ENCODE results near the gene HLA-B. TPM values are rescaled to one million over a fixed set of nuclear protein-coding genes. Genes with fewer than 3 reads are reported as not detected.
A peak's percentile ranks its signal among the peaks of the same experiment; 100 is the strongest.

Gene HLA-B
- total RNA-seq, 3 donors from 2014 or later: 1,294 to 6,470 (median 3,045) TPM

GRCh38 chr6:31321820-31322219, 35.2 kb downstream of the HLA-B start:
- ATAC-seq: no peak
- no peaks in the 10 kb centered on the region for H3K4me1 ChIP-seq (ENCODE audit: low read depth)
- H3K4me3 ChIP-seq: no peak overlapping the region
- TF ChIP-seq CTCF (IDR thresholded peaks at IDR 0.05): no peak
- intact Hi-C loops (cut with DNase I, micrococcal nuclease): no loop called here
- DNase-seq: peak in 1 of 3 donors; percentile 33
- H3K36me3 ChIP-seq (ENCODE audit: low read depth): no peaks in the 10 kb centered on the region
- no peaks in the 10 kb centered on the region for H3K9me3 ChIP-seq

DNA sequence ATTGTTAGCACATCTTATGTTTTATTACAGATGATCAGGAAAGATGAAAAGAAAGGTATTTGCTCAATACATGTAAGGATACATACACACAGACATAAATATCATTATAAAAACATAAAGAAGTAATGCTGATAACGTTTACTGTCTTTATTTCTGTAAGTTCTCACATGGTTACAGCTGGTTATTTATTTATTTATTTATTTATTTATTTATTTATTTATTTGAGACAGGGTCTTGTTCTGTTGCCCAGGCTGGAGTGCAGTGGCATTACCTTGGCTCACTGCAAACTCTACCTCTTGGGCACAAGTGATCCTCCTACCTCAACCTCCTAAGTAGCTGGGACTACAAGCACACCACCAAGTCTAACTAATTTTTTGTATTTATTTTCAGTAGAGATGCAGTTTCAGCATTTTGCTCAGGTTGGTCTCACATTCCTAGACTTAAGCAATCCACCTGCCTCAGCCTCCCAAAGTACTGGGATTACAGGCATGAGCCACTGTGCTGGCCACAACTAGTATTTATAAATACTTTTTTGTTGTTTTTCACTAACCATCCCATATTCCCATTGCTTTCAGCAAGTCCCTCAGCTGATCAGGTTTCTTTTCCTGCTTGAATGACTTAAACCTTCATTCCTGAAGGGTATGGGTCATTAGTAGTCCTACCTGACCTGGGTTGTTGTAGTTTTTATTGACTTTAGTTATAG, 35.8 kb downstream of the HLA-B start:
- Histone ChIP-seq H3K9me3 (no peaks in the 10 kb centered on the region), H3K4me1 (ENCODE audit: low read depth) (no peaks in the 10 kb centered on the region), H3K36me3 (ENCODE audit: low read depth) (no peaks in the 10 kb centered on the region), H3K4me3 (no peak overlapping the region)
- intact Hi-C loops (cut with DNase I, micrococcal nuclease): no loop called here
- DNase-seq (no peak), ATAC-seq (no peak)
- no peak for TF ChIP-seq CTCF (IDR thresholded peaks at IDR 0.05)

DNA sequence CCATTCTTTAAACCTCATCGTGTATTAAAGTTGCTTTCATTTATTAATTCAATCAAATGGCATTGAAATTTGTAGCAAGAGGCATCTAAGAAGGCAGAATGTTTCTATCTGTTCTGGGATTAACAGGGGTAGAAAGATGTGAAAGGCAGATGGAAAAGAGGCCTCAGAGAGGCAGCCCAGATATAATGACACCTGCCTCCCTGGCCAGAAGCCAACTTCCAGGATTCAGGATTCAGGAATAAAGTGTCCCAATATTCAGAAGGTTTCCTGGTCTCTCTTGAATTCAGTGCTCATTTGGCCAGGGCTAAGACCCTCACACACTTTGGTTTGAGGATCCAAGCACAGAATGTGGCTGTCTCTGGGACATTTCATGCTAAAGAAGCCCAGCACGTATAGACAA, 39.9 kb downstream of the HLA-B start:
- TF ChIP-seq CTCF (IDR thresholded peaks at IDR 0.05): no peak
- DNase-seq: no peak
- Histone ChIP-seq H3K4me3 (no peak overlapping the region), H3K9me3 (no peaks in the 10 kb centered on the region), H3K4me1 (ENCODE audit: low read depth) (no peaks in the 10 kb centered on the region), H3K36me3 (ENCODE audit: low read depth) (no peaks in the 10 kb centered on the region)
- intact Hi-C loops (cut with DNase I, micrococcal nuclease): no loop called here
- ATAC-seq: no peak

DNA sequence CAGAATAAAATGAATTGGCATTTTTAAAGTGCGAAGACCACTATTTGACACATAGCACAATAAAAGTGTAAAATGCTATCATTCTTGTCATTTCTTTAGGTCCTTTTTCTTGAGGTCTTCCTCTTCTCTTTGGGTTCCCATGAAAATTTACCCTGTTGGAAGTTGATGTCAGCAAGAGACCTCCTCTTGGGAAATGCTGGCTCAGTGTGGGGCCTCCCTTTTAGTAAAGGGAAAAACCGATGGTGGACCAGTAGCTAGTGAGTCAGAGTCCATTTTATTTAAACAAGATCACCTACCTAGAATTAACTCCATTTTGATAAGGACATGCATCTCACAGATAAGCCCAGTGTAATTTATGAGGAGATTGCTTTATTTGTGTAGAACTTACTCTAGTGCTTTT, 47.3 kb downstream of the HLA-B start:
- Histone ChIP-seq H3K4me3 (no peak overlapping the region), H3K9me3 (no peaks in the 10 kb centered on the region), H3K4me1 (ENCODE audit: low read depth) (peaks cover 9% of the 10 kb centered on the region), H3K36me3 (ENCODE audit: low read depth) (no peaks in the 10 kb centered on the region)
- DNase-seq: no peak
- intact Hi-C loops (cut with DNase I, micrococcal nuclease): no loop called here
- no peak for ATAC-seq
- no peak for TF ChIP-seq CTCF (IDR thresholded peaks at IDR 0.05)

- DNase-seq: no peak
- no peak for TF ChIP-seq CTCF (IDR thresholded peaks at IDR 0.05)
- no peaks in the 10 kb centered on the region for H3K9me3 ChIP-seq
- ATAC-seq: peak; percentile 5
- H3K4me1 ChIP-seq (ENCODE audit: low read depth): peaks cover 9% of the 10 kb centered on the region
- no peaks in the 10 kb centered on the region for H3K36me3 ChIP-seq (ENCODE audit: low read depth)
- intact Hi-C loops (cut with DNase I, micrococcal nuclease): no loop called here
- no peak overlapping the region for H3K4me3 ChIP-seq
Observed at GRCh38 chr6:31308845-31309175, 48.2 kb downstream of the HLA-B start.

All from mucosa of descending colon (tissue), 3 donors.